Thoracic aorta (tissue), 2 donors: ENCODE results near the gene FOXP1. TPM values are rescaled to one million over a fixed set of nuclear protein-coding genes. Genes with fewer than 3 reads are reported as not detected.

Source experiments
- ATAC-seq: fragments of 150-250 bp; one replicate; pipeline ENCODE4 v1.8.0; 2017; ENCODE audit warnings: low read depth; ENCODE audit not compliant: insufficient number of reproducible peaks, low FRiP score
- DNase-seq: peaks from one replicate; pipeline ENCODE4 v3.0.0-alpha.2; 2020; ENCODE audit warnings: low spot score
- H3K27ac ChIP-seq, 2 donors: fragments of 200-600 bp; sonication (generic); 1 replicate in 1 of 2; 2 replicates in 1 of 2; pipeline ENCODE4 v1.5.1; 2016; ENCODE audit warnings: mild to moderate bottlenecking in 2 of 2, moderate library complexity in 2 of 2
- H3K27me3 ChIP-seq: fragments of 200-600 bp; sonication (generic); replicated peaks from 2 replicates; pipeline ENCODE4 v1.6.0; 2016; ENCODE audit warnings: mild to moderate bottlenecking; ENCODE audit not compliant: insufficient read depth
- H3K36me3 ChIP-seq: fragments of 200-600 bp; sonication (generic); one replicate; pipeline ENCODE4 v1.5.1; 2016
- H3K4me1 ChIP-seq, 2 donors: fragments of 200-600 bp; sonication (generic); 1 replicate in 1 of 2; 2 replicates in 1 of 2; pipeline versions ENCODE4 v1.5.1 to v1.6.0; 2016; ENCODE audit warnings: low read depth in 2 of 2, mild to moderate bottlenecking in 1 of 2; ENCODE audit not compliant: control insufficient read depth in 1 of 2
- H3K4me3 ChIP-seq: fragments of 200-600 bp; sonication (generic); 2 replicates; pipeline ENCODE4 v1.5.1; 2016; ENCODE audit warnings: mild to moderate bottlenecking
- H3K9me3 ChIP-seq: fragments of 200-600 bp; sonication (generic); 2 replicates; pipeline ENCODE4 v1.5.1; 2016
- total RNA-seq, 2 donors: library from RNA; depleted of rRNA; stranded (reverse); fragments of >200 nt; gene quantifications; one replicate each; pipeline versions ENCODE4 v1.1.0 to v1.2.3, GENCODE V29; 2016
- TF ChIP-seq, protein P1 (sequence below): fragments of 200-600 bp; sonication (generic); IDR thresholded peaks from one replicate; pipeline ENCODE4 v1.5.1; 2019; ENCODE audit warnings: antibody characterized with exemption

FOXP1 gene
- total RNA-seq, 2 donors from 2014 or later = 176 to 255 TPM

- Histone ChIP-seq H3K36me3 (peaks cover 6% of the 10 kb centered on the region), H3K27me3 (no peaks in the 10 kb centered on the region), H3K27ac (peak overlapping the region; percentile 46 to 87), H3K9me3 (no peaks in the 10 kb centered on the region), H3K4me3 (no peak overlapping the region), H3K4me1 (peaks cover 53 to 63% of the 10 kb centered on the region in 2 donors)
- no peak for DNase-seq
- TF ChIP-seq, protein P1, sequence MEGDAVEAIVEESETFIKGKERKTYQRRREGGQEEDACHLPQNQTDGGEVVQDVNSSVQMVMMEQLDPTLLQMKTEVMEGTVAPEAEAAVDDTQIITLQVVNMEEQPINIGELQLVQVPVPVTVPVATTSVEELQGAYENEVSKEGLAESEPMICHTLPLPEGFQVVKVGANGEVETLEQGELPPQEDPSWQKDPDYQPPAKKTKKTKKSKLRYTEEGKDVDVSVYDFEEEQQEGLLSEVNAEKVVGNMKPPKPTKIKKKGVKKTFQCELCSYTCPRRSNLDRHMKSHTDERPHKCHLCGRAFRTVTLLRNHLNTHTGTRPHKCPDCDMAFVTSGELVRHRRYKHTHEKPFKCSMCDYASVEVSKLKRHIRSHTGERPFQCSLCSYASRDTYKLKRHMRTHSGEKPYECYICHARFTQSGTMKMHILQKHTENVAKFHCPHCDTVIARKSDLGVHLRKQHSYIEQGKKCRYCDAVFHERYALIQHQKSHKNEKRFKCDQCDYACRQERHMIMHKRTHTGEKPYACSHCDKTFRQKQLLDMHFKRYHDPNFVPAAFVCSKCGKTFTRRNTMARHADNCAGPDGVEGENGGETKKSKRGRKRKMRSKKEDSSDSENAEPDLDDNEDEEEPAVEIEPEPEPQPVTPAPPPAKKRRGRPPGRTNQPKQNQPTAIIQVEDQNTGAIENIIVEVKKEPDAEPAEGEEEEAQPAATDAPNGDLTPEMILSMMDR = no peak
- ATAC-seq = no peak
Measured at GRCh38 chr3:70992131-70992530, 591.4 kb downstream of the FOXP1 start.

GRCh38 chr3:70990723-70991122 is 592.8 kb downstream of the FOXP1 start:
- peak; percentile 41 for ATAC-seq

GRCh38 chr3:70990185-70990584 is 593.3 kb downstream of the FOXP1 start:
- TF ChIP-seq, protein P1 = no peak
- DNase-seq (no peak), ATAC-seq (no peak)
- Histone ChIP-seq H3K36me3 (peaks cover 17% of the 10 kb centered on the region), H3K4me3 (no peak overlapping the region), H3K27me3 (no peaks in the 10 kb centered on the region), H3K4me1 (peaks cover 68 to 82% of the 10 kb centered on the region in 2 donors), H3K27ac (peak overlapping the region; percentile 46 to 87), H3K9me3 (no peaks in the 10 kb centered on the region)

More at GRCh38 chr3:70990723-70991122, 592.8 kb downstream of the FOXP1 start:
- TF ChIP-seq, protein P1 = no peak
- H3K4me1 ChIP-seq = peaks cover 63 to 77% of the 10 kb centered on the region in 2 donors
- H3K27me3 ChIP-seq = no peaks in the 10 kb centered on the region
- H3K9me3 ChIP-seq = no peaks in the 10 kb centered on the region
- H3K27ac ChIP-seq = peak overlapping the region; percentile 46 to 87
- DNase-seq = no peak
- no peak overlapping the region for H3K4me3 ChIP-seq
- H3K36me3 ChIP-seq = peaks cover 17% of the 10 kb centered on the region

DNA sequence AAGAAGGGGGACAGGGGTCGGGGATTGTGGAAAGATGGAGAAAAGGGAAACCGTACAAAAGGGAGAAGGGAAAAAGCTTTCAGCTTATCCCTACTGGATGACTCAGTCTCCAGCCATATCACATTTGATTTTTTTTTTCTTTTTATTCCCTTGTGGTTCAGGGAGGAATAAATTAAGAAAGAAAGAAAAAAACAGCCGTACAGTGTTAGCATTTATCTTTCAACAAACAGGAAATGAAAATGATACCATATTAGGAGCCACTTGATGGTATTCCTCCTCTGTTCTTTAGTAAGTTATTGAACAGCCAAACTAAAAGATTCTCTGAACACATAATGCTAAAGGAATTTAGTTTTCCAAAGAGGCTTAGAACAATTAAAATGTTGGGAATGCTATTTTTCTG is 594.4 kb downstream of the FOXP1 start:
- H3K36me3 ChIP-seq = peaks cover 17% of the 10 kb centered on the region
- peak overlapping the region; percentile 8 for H3K4me3 ChIP-seq
- H3K27me3 ChIP-seq = no peaks in the 10 kb centered on the region
- ATAC-seq = peak; percentile 46
- TF ChIP-seq, protein P1 = no peak
- peak overlapping the region; percentile 71 to 87 for H3K27ac ChIP-seq
- H3K9me3 ChIP-seq = no peaks in the 10 kb centered on the region
- no peak for DNase-seq
- H3K4me1 ChIP-seq = peaks cover 71 to 89% of the 10 kb centered on the region in 2 donors

DNA sequence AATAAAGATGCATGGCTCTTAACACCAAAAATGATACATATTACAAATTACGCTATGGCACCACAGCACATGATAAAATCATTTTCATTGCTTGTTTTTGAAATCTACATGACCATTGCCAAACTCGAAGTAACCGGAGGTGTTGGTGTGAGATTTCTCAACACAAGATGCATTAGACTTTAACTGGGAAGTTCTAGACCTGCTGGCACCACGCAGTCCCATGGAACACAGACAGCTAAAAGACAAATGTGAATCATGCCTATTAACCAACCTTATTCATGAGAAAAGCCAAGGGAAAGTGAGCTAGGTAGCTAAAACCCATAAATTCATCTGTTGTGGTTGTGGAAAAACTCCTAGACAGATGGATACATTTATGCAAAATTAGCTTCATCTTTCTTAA is 595.4 kb downstream of the FOXP1 start:
- TF ChIP-seq, protein P1 = no peak

More for the DNA sequence above, 595.4 kb downstream of the FOXP1 start:
- no peak for DNase-seq
- peak overlapping the region; percentile 71 to 87 for H3K27ac ChIP-seq
- ATAC-seq = no peak
- H3K4me1 ChIP-seq = peaks cover 70 to 94% of the 10 kb centered on the region in 2 donors
- H3K4me3 ChIP-seq = no peak overlapping the region
- H3K27me3 ChIP-seq = no peaks in the 10 kb centered on the region
- peaks cover 17% of the 10 kb centered on the region for H3K36me3 ChIP-seq
- no peaks in the 10 kb centered on the region for H3K9me3 ChIP-seq
